SU-DHL-6 (cell line): ENCODE results near the gene SPINT2.

Source experiments
- EZH2phosphoT487 ChIP-seq: fragments of 200-600 bp; sonication (generic), shearing (Covaris generic); conservative IDR thresholded peaks from 2 replicates; pipeline ENCODE4 v1.6.1; 2018; ENCODE audit warnings: mild to moderate bottlenecking, antibody characterized with exemption, low read length, moderate library complexity, mixed read lengths
- TF ChIP-seq, protein P1 (sequence below): fragments of 200-600 bp; sonication (generic); IDR thresholded peaks from one replicate; pipeline ENCODE4 v1.5.1; 2017; ENCODE audit warnings: antibody characterized with exemption, mild to moderate bottlenecking, low read length, moderate library complexity; ENCODE audit not compliant: insufficient read depth, poor library complexity, severe bottlenecking

DNA sequence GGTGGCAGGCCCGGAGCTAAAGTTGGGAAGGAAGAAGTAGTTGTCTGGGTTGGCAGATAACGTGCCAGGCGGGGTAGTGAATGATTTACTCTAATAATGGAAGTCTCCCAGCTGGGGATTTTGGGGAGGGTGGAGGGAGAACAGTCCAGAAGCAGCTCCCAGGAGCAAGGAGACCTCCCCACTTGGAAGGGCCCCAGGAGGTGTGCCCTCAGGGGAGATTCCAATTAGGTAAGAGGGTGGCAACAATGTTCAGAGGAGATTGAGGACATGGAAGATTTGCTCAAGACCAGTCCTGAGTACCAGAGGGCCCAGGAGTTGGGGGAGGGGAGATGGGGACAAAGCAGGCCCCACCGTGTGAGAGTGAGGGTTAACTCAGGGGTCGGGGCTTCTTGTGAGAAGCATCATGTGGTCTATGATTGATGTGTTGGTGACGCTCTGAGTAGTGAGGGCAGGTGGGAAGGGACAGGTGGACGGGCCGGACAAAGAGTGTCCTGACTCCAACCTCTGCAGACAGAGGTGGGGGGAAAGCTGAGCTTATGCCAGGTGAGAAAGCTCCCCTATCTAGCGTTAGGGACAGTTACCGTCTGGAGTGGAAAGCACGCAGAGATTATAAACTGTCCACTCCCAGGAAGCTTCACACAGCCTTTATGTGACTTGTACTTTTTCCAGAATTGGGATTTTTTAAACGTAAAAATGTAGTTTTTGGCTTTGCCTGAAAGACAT is 3.5 kb downstream of the SPINT2 start:
- TF ChIP-seq, protein P1, sequence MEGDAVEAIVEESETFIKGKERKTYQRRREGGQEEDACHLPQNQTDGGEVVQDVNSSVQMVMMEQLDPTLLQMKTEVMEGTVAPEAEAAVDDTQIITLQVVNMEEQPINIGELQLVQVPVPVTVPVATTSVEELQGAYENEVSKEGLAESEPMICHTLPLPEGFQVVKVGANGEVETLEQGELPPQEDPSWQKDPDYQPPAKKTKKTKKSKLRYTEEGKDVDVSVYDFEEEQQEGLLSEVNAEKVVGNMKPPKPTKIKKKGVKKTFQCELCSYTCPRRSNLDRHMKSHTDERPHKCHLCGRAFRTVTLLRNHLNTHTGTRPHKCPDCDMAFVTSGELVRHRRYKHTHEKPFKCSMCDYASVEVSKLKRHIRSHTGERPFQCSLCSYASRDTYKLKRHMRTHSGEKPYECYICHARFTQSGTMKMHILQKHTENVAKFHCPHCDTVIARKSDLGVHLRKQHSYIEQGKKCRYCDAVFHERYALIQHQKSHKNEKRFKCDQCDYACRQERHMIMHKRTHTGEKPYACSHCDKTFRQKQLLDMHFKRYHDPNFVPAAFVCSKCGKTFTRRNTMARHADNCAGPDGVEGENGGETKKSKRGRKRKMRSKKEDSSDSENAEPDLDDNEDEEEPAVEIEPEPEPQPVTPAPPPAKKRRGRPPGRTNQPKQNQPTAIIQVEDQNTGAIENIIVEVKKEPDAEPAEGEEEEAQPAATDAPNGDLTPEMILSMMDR, result no peak
- TF ChIP-seq EZH2phosphoT487, result no peak
